Measurements from ENCODE around the gene GNAT3. TPM values are rescaled to one million over a fixed set of nuclear protein-coding genes. Genes with fewer than 3 reads are reported as not detected.

The GNAT3 gene
- not detected for total RNA-seq

GRCh38 chr7:80511964-80512363 lies at the start of gene GNAT3:
Gene GNAT3 (minus strand): TSS chr7:80512064. CDS start chr7:80511926, 138 bp downstream.
- H3K36me3 ChIP-seq: no peaks in the 10 kb centered on the region
- TF ChIP-seq, protein P1, sequence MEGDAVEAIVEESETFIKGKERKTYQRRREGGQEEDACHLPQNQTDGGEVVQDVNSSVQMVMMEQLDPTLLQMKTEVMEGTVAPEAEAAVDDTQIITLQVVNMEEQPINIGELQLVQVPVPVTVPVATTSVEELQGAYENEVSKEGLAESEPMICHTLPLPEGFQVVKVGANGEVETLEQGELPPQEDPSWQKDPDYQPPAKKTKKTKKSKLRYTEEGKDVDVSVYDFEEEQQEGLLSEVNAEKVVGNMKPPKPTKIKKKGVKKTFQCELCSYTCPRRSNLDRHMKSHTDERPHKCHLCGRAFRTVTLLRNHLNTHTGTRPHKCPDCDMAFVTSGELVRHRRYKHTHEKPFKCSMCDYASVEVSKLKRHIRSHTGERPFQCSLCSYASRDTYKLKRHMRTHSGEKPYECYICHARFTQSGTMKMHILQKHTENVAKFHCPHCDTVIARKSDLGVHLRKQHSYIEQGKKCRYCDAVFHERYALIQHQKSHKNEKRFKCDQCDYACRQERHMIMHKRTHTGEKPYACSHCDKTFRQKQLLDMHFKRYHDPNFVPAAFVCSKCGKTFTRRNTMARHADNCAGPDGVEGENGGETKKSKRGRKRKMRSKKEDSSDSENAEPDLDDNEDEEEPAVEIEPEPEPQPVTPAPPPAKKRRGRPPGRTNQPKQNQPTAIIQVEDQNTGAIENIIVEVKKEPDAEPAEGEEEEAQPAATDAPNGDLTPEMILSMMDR (IDR thresholded peaks at IDR 0.05): no peak
- no peaks in the 10 kb centered on the region for H3K9me3 ChIP-seq
- H3K27ac ChIP-seq: no peak within 1 kb of the TSS
- H3K4me1 ChIP-seq: no peaks in the 10 kb centered on the region
- no peaks in the 10 kb centered on the region for H3K27me3 ChIP-seq
- intact Hi-C loops (cut with DNase I): no loop called here
- no peak for DNase-seq (ENCODE audit: low spot score in 2 of 2)
- no peak within 1 kb of the TSS for H3K4me3 ChIP-seq

DNA sequence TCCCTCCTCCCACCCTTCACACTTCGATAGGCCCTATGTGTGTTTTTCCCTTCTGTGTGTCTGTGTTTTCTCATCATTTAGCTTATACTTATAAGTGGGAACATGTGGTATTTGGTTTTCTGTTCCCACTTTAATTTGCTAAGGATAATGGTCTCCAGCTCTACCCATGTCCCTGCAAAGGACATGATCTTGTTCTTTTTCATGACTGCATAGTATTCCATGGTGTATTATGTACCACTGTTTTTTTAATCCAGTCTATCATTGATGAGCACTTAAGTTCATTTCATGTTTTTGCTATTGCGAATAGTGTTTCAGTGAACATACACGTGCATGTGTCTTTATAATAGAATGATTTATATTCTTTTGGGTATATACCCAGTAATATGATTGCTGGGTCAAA lies 46.3 kb upstream of the GNAT3 start:
- H3K27ac ChIP-seq: no peak overlapping the region
- H3K9me3 ChIP-seq: no peaks in the 10 kb centered on the region
- TF ChIP-seq, protein P1 (IDR thresholded peaks at IDR 0.05): no peak
- H3K4me3 ChIP-seq: no peak overlapping the region
- no peaks in the 10 kb centered on the region for H3K4me1 ChIP-seq
- DNase-seq (ENCODE audit: low spot score in 2 of 2): no peak
- intact Hi-C loops (cut with DNase I): no loop called here
- H3K36me3 ChIP-seq: no peaks in the 10 kb centered on the region
- H3K27me3 ChIP-seq: no peaks in the 10 kb centered on the region

GRCh38 chr7:80552031-80552694 lies 40.3 kb upstream of the GNAT3 start:
- Histone ChIP-seq H3K4me1 (no peaks in the 10 kb centered on the region), H3K4me3 (no peak overlapping the region), H3K9me3 (no peaks in the 10 kb centered on the region), H3K27me3 (no peaks in the 10 kb centered on the region), H3K27ac (no peak overlapping the region), H3K36me3 (no peaks in the 10 kb centered on the region)
- intact Hi-C loops (cut with DNase I): no loop called here
- no peak for DNase-seq (ENCODE audit: low spot score in 2 of 2)
- TF ChIP-seq, protein P1 (IDR thresholded peaks at IDR 0.05): no peak

- TF ChIP-seq, protein P1 (IDR thresholded peaks at IDR 0.05): no peak
- DNase-seq (ENCODE audit: low spot score in 2 of 2): no peak
- intact Hi-C loops (cut with DNase I): no loop called here
- H3K27me3 ChIP-seq: no peaks in the 10 kb centered on the region
- H3K36me3 ChIP-seq: no peaks in the 10 kb centered on the region
- H3K4me3 ChIP-seq: no peak overlapping the region
- no peaks in the 10 kb centered on the region for H3K4me1 ChIP-seq
- H3K27ac ChIP-seq: no peak overlapping the region
- H3K9me3 ChIP-seq: peaks cover 0 to 7% of the 10 kb centered on the region in 2 donors
Observed at GRCh38 chr7:80550005-80550404, 38.1 kb upstream of the GNAT3 start.

DNA sequence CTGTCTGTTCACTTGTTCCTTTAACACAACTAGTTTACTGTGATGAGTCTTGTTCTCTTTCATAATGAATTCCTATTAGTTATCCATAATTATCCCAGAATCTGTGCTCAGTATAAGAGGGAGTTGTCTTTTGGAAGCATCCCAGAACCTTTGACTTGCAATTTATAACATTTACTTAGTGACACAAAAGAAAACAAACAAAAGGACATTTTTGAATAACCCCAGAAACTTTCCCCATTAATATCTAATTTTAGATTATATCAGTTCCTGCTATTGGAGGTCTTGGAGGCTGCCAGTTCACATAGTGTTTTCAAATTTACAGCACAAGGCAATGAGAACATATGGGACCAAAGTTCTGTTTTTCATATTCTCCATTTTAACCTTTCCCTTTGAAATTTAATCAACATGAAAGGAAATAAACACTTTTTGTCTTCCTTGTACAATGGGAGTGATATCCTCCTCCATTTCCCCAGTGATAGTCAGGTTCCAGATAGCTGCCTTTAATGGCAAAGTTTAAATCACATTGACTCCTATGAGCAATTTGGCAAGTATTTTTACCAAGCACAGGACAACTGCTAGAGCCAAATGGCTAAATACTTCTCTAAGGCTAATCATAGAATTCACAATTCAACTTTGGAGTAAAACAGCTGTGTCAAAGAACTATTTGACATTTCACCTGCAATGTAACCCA lies 37.1 kb upstream of the GNAT3 start:
- no peaks in the 10 kb centered on the region for H3K36me3 ChIP-seq
- no peaks in the 10 kb centered on the region for H3K4me1 ChIP-seq
- no peak for DNase-seq (ENCODE audit: low spot score in 2 of 2)
- H3K27ac ChIP-seq: no peak overlapping the region
- peaks cover 0 to 7% of the 10 kb centered on the region in 2 donors for H3K9me3 ChIP-seq
- no peaks in the 10 kb centered on the region for H3K27me3 ChIP-seq
- no peak overlapping the region for H3K4me3 ChIP-seq
- TF ChIP-seq, protein P1 (IDR thresholded peaks at IDR 0.05): no peak
- intact Hi-C loops (cut with DNase I): no loop called here
